ENCODE data around the gene KLK14. TPM values are rescaled to one million over a fixed set of nuclear protein-coding genes. Genes with fewer than 3 reads are reported as not detected.

Gene KLK14
- total and polyA plus RNA-seq, 2 experiments from 2014 or later: 0.42 TPM; not detected in 1

- no peak overlapping the region for H3K4me3 Mint-ChIP-seq
- no peak overlapping the region for H2AFZ ChIP-seq
- no peak for TF ChIP-seq ZNF331 (CRISPR knock-in tag; IDR thresholded peaks at IDR 0.05; ENCODE audit: low read depth)
- no peak for TF ChIP-seq NANOG (IDR thresholded peaks at IDR 0.05; ENCODE audit: borderline replicate concordance)
- no peak for TF ChIP-seq POLR2AphosphoS5 (IDR thresholded peaks at IDR 0.05; ENCODE audit: low read depth)
- TF ChIP-seq ZNF462 (CRISPR knock-in tag; IDR thresholded peaks at IDR 0.05): no peak
- TF ChIP-seq EZH2 (IDR thresholded peaks at IDR 0.05; ENCODE audit: low read depth, unreplicated experiment): no peak
- no peak for TF ChIP-seq CREB1 (CRISPR knock-in tag; IDR thresholded peaks at IDR 0.05; ENCODE audit: low read depth)
- TF ChIP-seq CTCF (conservative IDR thresholded peaks at IDR 0.05; ENCODE audit: low read depth in 2 of 2): no peak
- TF ChIP-seq STAT1 (IDR thresholded peaks at IDR 0.05; ENCODE audit: unreplicated experiment): no peak
- TF ChIP-seq JUNB (IDR thresholded peaks at IDR 0.05; ENCODE audit: unreplicated experiment): no peak
- no peak for TF ChIP-seq ZNF114 (CRISPR knock-in tag; IDR thresholded peaks at IDR 0.05)
- no peak for TF ChIP-seq ETS1 (IDR thresholded peaks at IDR 0.05)
- no peaks in the 10 kb centered on the region; the same call in 1 of the 2 replicates for H4K20me1 ChIP-seq (replicated peaks; ENCODE audit: insufficient read depth)
- H3K27ac Mint-ChIP-seq: no peak overlapping the region
- no peaks in the 10 kb centered on the region for H3K27me3 Mint-ChIP-seq (ENCODE audit: insufficient read depth, low read depth, poor library complexity)
- H3K4me3 ChIP-seq: no peak overlapping the region
- no peak for ATAC-seq
- no peaks in the 10 kb centered on the region for H3K79me2 ChIP-seq (replicated peaks; ENCODE audit: insufficient read depth)
- no peak overlapping the region for H3K27ac ChIP-seq (ENCODE audit: low read depth)
- no peaks in the 10 kb centered on the region for H3F3A ChIP-seq (replicated peaks; ENCODE audit: low read depth)
- no peaks in the 10 kb centered on the region for H3K9me2 ChIP-seq (ENCODE audit: insufficient read depth)
- no peak overlapping the region for H3K4me2 ChIP-seq
- no peaks in the 10 kb centered on the region for H3K9me3 Mint-ChIP-seq
- DNase-seq (ENCODE audit: low spot score): no peak
- no peaks in the 10 kb centered on the region for H3K27me3 ChIP-seq (ENCODE audit: insufficient read depth)
- no peaks in the 10 kb centered on the region for H3K36me3 ChIP-seq (ENCODE audit: insufficient read depth)
- H3K4me1 Mint-ChIP-seq: peaks cover 3% of the 10 kb centered on the region; the same call in 2 of the 3 replicates
- H3K4me1 ChIP-seq (ENCODE audit: insufficient read depth): no peaks in the 10 kb centered on the region
- no peaks in the 10 kb centered on the region for H3K36me3 Mint-ChIP-seq (ENCODE audit: low read depth)
These were observed 31.5 kb upstream of the KLK14 start for GRCh38 chr19:51114087-51114729.
